Measurements from ENCODE around the gene BCL11B. TPM values are rescaled to one million over a fixed set of nuclear protein-coding genes. Genes with fewer than 3 reads are reported as not detected.
A peak's percentile ranks its signal among the peaks of the same experiment; 100 is the strongest.

BCL11B gene
- total and polyA plus RNA-seq, 2 of the 8 experiments (the other 6 are each of a cell fraction or from before 2014, with no cell fraction given): 0.63 to 5.9 TPM

DNA sequence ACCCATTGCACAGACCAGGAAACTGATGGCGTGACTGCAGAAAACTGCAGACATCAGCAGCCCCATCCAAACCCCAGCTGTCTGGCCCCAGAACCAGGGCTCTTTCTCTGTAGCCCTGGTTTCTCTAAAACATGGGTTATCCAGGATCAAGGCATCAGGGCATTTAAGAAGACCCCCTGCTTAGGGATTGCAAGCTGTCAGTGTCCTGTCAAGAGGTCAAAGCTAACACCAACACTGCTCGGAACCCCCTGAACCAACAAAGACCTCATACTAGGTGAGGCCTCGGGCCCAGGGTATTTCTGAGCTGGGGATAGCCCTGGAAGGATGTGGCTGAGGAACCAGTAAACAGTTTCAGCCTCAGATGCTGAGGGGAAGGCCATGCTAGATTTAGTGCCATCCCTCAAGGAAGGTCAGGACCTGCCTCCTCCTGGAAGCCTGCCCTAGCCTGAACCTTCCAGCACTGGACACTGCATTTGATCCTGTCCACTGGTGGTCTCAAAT, 39.2 kb downstream of the BCL11B start:
- no peak overlapping the region; a peak in 1 of 4 replicates for H3K4me2 ChIP-seq (ENCODE audit: insufficient read depth in 1 of 2, low read depth in 2 of 2, low read length in 2 of 2)
- H3K23me2 ChIP-seq (ENCODE audit: low read depth, low read length): peaks cover 9% of the 10 kb centered on the region; the same call in 1 of the 2 replicates
- ChIA-PET POLR2A (ENCODE audit: partially characterized antibody) (interaction anchor here (1.3 kb wide), 1 partner anchor 13 kb away, joined by 5 read pairs; no protein-coding TSS in a partner anchor), CTCF (ENCODE audit: partially characterized antibody) (interaction anchor here (0.6 to 7.5 kb wide), 11 partner anchors 8 to 44 kb away, joined by 3 to 45 read pairs (median 4); no protein-coding TSS in a partner anchor)
- H3K4me3 ChIP-seq (ENCODE audit: extremely low read depth in 1 of 4, insufficient read depth in 2 of 4, low read depth in 3 of 4, low read length in 4 of 4): no peak overlapping the region
- DNase-seq (ENCODE audit: low read depth in 1 of 2, low spot score in 2 of 2): no peak
- no peak overlapping the region for H2BK120ac ChIP-seq (replicated peaks; ENCODE audit: low read depth, low read length)
- H3K23ac ChIP-seq (ENCODE audit: insufficient read length): no peak overlapping the region
- peak overlapping the region; percentile 54; the same call in 1 of the 2 replicates for H2BK5ac ChIP-seq (ENCODE audit: low read depth, low read length)
- H3K4ac ChIP-seq (replicated peaks; ENCODE audit: insufficient read length, low read depth, low read length): no peak overlapping the region
- no peaks in the 10 kb centered on the region for H4K20me1 ChIP-seq (replicated peaks in 1 of 2; ENCODE audit: control insufficient read depth in 1 of 2, insufficient read depth in 2 of 2, low read length in 2 of 2)
- peak overlapping the region; percentile 63; the same call in 1 of the 2 replicates for H4K8ac ChIP-seq (ENCODE audit: extremely low read depth, insufficient read depth, low read length)
- TF ChIP-seq YY1 (IDR thresholded peaks at IDR 0.05; ENCODE audit: low read depth, low read length): no peak
- no peak for TF ChIP-seq RAD21 (IDR thresholded peaks at IDR 0.05 in 1 of 2, conservative IDR thresholded peaks at IDR 0.05 in 1 of 2; ENCODE audit: low read depth in 2 of 2, low read length in 2 of 2)
- TF ChIP-seq KDM4A (IDR thresholded peaks at IDR 0.05; ENCODE audit: low read depth, low read length, severe bottlenecking): no peak
- no peak for TF ChIP-seq GABPA (IDR thresholded peaks at IDR 0.05; ENCODE audit: borderline replicate concordance, insufficient read depth, low read length)
- TF ChIP-seq RBBP5 (IDR thresholded peaks at IDR 0.05; ENCODE audit: borderline replicate concordance, low read depth, low read length): no peak
- TF ChIP-seq KDM1A (IDR thresholded peaks at IDR 0.05; ENCODE audit: borderline replicate concordance, low read length): peak; percentile 72; the same call in 1 of the 2 replicates
- no peak for TF ChIP-seq GTF2F1 (IDR thresholded peaks at IDR 0.05; ENCODE audit: borderline replicate concordance, low read depth, low read length)
- no peak overlapping the region for H2AFZ ChIP-seq (ENCODE audit: low read length)
- no peak for FAIRE-seq
- H2BK15ac ChIP-seq (ENCODE audit: low read length): peak overlapping the region; percentile 92; the same call in 1 of the 2 replicates
- peaks cover 0 to 30% of the 10 kb centered on the region in 2 experiments; a peak in 1 of 4 replicates for H3K79me2 ChIP-seq (ENCODE audit: control insufficient read depth in 1 of 2, insufficient read depth in 2 of 2, low read length in 2 of 2)
- no peak overlapping the region for H3K9ac ChIP-seq (replicated peaks in 1 of 4; ENCODE audit: extremely low read depth in 1 of 4, low read depth in 3 of 4, low read length in 3 of 4)
- H3K27me3 ChIP-seq (replicated peaks in 1 of 4; ENCODE audit: control insufficient read depth in 3 of 4, extremely low read depth in 1 of 4, insufficient read depth in 3 of 4, low read length in 3 of 4): no peaks in the 10 kb centered on the region
- no peaks in the 10 kb centered on the region for H3K9me3 ChIP-seq (ENCODE audit: insufficient read depth in 2 of 2, low read depth in 1 of 2, low read length in 1 of 2)
- H3K4me1 ChIP-seq (replicated peaks in 1 of 4; ENCODE audit: control insufficient read depth in 3 of 4, insufficient read depth in 4 of 4, low read length in 3 of 4): peaks cover 4 to 18% (median 14%) of the 10 kb centered on the region in 4 experiments
- no peak overlapping the region for H3K56ac ChIP-seq (replicated peaks; ENCODE audit: insufficient read length, low read depth, low read length)
- no peak overlapping the region for H2BK20ac ChIP-seq (ENCODE audit: low read length)
- H4K91ac ChIP-seq (replicated peaks; ENCODE audit: insufficient read length, low read length): no peak overlapping the region
- no peak overlapping the region for H3K27ac ChIP-seq (ENCODE audit: low read depth, low read length)
- H2BK12ac ChIP-seq (ENCODE audit: low read depth, low read length): peak overlapping the region; percentile 60; the same call in 1 of the 2 replicates
- peaks cover 4% of the 10 kb centered on the region; the same call in 1 of the 2 replicates for H3K79me1 ChIP-seq (ENCODE audit: low read depth, low read length)
- 0 out of 2 replicates have a peak overlapping the region, but pooled peaks have one; percentile 45 for H2AK5ac ChIP-seq (ENCODE audit: low read depth, low read length)
- H4K5ac ChIP-seq (ENCODE audit: insufficient read length, low read depth, low read length): no peak overlapping the region
- no peak overlapping the region for H3K18ac ChIP-seq (ENCODE audit: extremely low read depth, low read length)
- no peaks in the 10 kb centered on the region for H3K36me3 ChIP-seq (ENCODE audit: control insufficient read depth in 2 of 4, insufficient read depth in 4 of 4, low read length in 3 of 4)
- 91% methylated on average over 3 of the region's 3 CpGs; no CpG with 5 or more reads in 1 of the 2 experiments for WGBS, 2 experiments (ENCODE audit: extremely low coverage in 1 of 2, insufficient coverage in 1 of 2, insufficient read length in 1 of 2, insufficient replicate concordance in 2 of 2, low coverage in 1 of 2, low lambda C conversion rate in 2 of 2, missing lambda C conversion rate in 1 of 2)
- H3K14ac ChIP-seq (ENCODE audit: insufficient read length): no peak overlapping the region

Data from H1 (cell line).